OCI-LY7 (cell line): Measurements from ENCODE around the gene GIMAP1. TPM values are rescaled to one million over a fixed set of nuclear protein-coding genes. Genes with fewer than 3 reads are reported as not detected.

ENCODE experiments used
- BruUV-seq: library from RNA; stranded (reverse); fragments of 400-500 nt; replicated peaks from 2 replicates; lab custom pipeline; 2021; lab: Mats Ljungman, UMichigan
- CTCF ChIA-PET: fragments of 300-600 bp; sonication (Branson Sonifier 250); formaldehyde crosslinking; loops from one replicate; lab custom pipeline; 2022; ENCODE audit warnings: antibody characterized with exemption; ENCODE audit not compliant: unreplicated experiment; lab: Charles Lee
- POLR2A ChIA-PET: fragments of 300-600 bp; sonication (Branson Sonifier 250); formaldehyde crosslinking; loops from one replicate; lab custom pipeline; 2022; ENCODE audit warnings: antibody characterized with exemption; lab: Charles Lee
- DNase-seq: peaks from one replicate; pipeline ENCODE4 v3.0.0-alpha.2; 2015; ENCODE audit warnings: low spot score
- H2AFZ ChIP-seq: fragments of 200-600 bp; sonication (generic), shearing (Covaris generic); 2 replicates; pipeline ENCODE4 v1.6.1; 2014; ENCODE audit warnings: mild to moderate bottlenecking, antibody characterized with exemption, low read length, moderate library complexity
- H3K27ac ChIP-seq: fragments of 200-600 bp; sonication (generic); 2 replicates; pipeline ENCODE4 v1.5.1; 2014; ENCODE audit warnings: mixed run types, low read depth, mild to moderate bottlenecking, moderate library complexity, low read length, inconsistent platforms; ENCODE audit not compliant: poor library complexity, severe bottlenecking
- H3K36me3 ChIP-seq: fragments of 200-600 bp; sonication (generic); 2 replicates; pipeline ENCODE4 v1.6.1; 2014; ENCODE audit warnings: mild to moderate bottlenecking, antibody characterized with exemption, low read length, moderate library complexity, mixed read lengths; ENCODE audit not compliant: insufficient read depth
- H3K4me1 ChIP-seq: fragments of 200-600 bp; sonication (generic); 2 replicates; pipeline ENCODE4 v1.5.1; 2014; ENCODE audit warnings: mild to moderate bottlenecking, low read length; ENCODE audit not compliant: insufficient read depth, poor library complexity, severe bottlenecking
- H3K4me2 ChIP-seq: fragments of 200-600 bp; sonication (generic); 2 replicates; pipeline ENCODE4 v1.6.1; 2014; ENCODE audit warnings: mild to moderate bottlenecking, low read length
- H3K4me3 ChIP-seq: fragments of 200-600 bp; sonication (generic); 2 replicates; pipeline ENCODE4 v1.5.1; 2014; ENCODE audit warnings: mild to moderate bottlenecking, low read depth, low read length; ENCODE audit not compliant: poor library complexity, severe bottlenecking
- H3K79me2 ChIP-seq: fragments of 200-600 bp; sonication (generic); 2 replicates; pipeline ENCODE4 v1.6.1; 2016; ENCODE audit warnings: low read depth, mild to moderate bottlenecking, low read length, moderate library complexity, mixed read lengths; ENCODE audit not compliant: insufficient read depth
- H3K9me2 ChIP-seq: fragments of 200-600 bp; sonication (generic); 2 replicates; pipeline ENCODE4 v1.6.1; 2016; ENCODE audit warnings: mild to moderate bottlenecking, low read length, mixed read lengths; ENCODE audit not compliant: insufficient read depth
- H3K9me3 ChIP-seq: fragments of 200-600 bp; sonication (generic); 2 replicates; pipeline ENCODE4 v1.6.1; 2014; ENCODE audit warnings: mild to moderate bottlenecking, mixed run types, low read length, mixed read lengths
- H4K20me1 ChIP-seq: fragments of 200-600 bp; sonication (generic); 2 replicates; pipeline ENCODE4 v1.6.1; 2014; ENCODE audit warnings: mild to moderate bottlenecking, antibody characterized with exemption, low read length, moderate library complexity, mixed read lengths; ENCODE audit not compliant: insufficient read depth
- EZH2phosphoT487 ChIP-seq: fragments of 200-600 bp; sonication (generic); IDR thresholded peaks from 2 replicates; pipeline ENCODE4 v1.6.1; 2018; ENCODE audit warnings: low read depth, borderline replicate concordance, mild to moderate bottlenecking, mixed run types, antibody characterized with exemption, low read length, moderate library complexity, mixed read lengths
- intact Hi-C: fragments of 100-400 bp; cut with micrococcal nuclease; formaldehyde crosslinking; loops from one replicate; pipeline ENCODE4 v1.10.0; 2022; ENCODE audit not compliant: unreplicated experiment
- total RNA-seq, 2 experiments: library from RNA; depleted of rRNA in 1 of 2; stranded (reverse); fragments of >200 nt in 1 of 2; shearing (Covaris generic) in 1 of 2; gene quantifications; 2 replicates each; pipeline ENCODE4 v1.2.3, GENCODE V29; 2014 to 2022
- TF ChIP-seq, protein P1 (sequence below): fragments of 200-600 bp; sonication (generic); conservative IDR thresholded peaks from 2 replicates; pipeline ENCODE4 v1.5.1; 2014; ENCODE audit warnings: mild to moderate bottlenecking, antibody characterized with exemption, low read length, moderate library complexity, mixed read lengths

GIMAP1 gene
- total RNA-seq, 2 experiments from 2014 or later: not detected

DNA sequence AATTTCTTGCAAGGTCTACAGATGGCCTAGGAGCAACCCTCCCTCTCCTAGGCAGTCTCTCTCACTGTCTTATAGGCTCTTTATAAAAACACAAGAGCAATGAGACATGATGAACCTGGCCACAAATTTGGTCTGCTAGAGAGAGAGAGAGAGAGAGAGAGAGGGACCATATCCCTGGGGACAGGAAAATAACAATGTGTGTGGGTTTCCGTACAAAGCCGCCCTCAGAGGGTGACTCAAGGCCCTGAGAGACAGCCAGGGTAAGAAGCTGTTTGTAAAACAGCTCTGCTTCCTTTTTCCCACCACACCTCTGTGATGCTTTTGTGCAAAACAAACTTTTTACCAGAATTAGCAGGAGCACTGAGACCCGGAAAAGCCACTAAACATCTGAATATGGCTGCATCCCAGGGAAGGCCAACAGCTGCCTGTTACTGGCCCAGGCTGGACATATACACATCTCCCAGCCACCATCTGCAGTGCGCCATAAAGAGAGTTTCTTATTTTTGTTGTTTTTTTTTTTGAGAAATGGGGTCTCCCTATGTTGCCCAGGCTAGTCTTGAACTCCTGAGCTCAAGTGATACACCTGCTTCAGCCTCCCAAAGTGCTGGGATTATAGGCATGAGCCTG is 39.2 kb downstream of the GIMAP1 start:
- H3K9me2 ChIP-seq: no peaks in the 10 kb centered on the region
- no peaks in the 10 kb centered on the region for H3K9me3 ChIP-seq
- 0 out of 2 replicates have a peak, but pooled peaks cover 3% of the 10 kb centered on the region for H4K20me1 ChIP-seq
- CTCF ChIA-PET: no interaction called here
- H2AFZ ChIP-seq: no peak overlapping the region
- intact Hi-C loops: loop anchor here (5.0 kb wide), 1 partner anchor 308 kb away; no protein-coding TSS in a partner anchor
- H3K4me2 ChIP-seq: no peak overlapping the region
- H3K4me3 ChIP-seq: no peak overlapping the region
- no peaks in the 10 kb centered on the region for H3K36me3 ChIP-seq
- no peak overlapping the region for H3K27ac ChIP-seq
- TF ChIP-seq EZH2phosphoT487: no peak
- TF ChIP-seq, protein P1, sequence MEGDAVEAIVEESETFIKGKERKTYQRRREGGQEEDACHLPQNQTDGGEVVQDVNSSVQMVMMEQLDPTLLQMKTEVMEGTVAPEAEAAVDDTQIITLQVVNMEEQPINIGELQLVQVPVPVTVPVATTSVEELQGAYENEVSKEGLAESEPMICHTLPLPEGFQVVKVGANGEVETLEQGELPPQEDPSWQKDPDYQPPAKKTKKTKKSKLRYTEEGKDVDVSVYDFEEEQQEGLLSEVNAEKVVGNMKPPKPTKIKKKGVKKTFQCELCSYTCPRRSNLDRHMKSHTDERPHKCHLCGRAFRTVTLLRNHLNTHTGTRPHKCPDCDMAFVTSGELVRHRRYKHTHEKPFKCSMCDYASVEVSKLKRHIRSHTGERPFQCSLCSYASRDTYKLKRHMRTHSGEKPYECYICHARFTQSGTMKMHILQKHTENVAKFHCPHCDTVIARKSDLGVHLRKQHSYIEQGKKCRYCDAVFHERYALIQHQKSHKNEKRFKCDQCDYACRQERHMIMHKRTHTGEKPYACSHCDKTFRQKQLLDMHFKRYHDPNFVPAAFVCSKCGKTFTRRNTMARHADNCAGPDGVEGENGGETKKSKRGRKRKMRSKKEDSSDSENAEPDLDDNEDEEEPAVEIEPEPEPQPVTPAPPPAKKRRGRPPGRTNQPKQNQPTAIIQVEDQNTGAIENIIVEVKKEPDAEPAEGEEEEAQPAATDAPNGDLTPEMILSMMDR: no peak
- no peaks in the 10 kb centered on the region for H3K79me2 ChIP-seq
- POLR2A ChIA-PET: interaction anchor here (0.6 kb wide), 1 partner anchor 63 kb away, joined by 3 read pairs; no protein-coding TSS in a partner anchor
- no TSS peak for BruUV-seq
- H3K4me1 ChIP-seq: no peaks in the 10 kb centered on the region
- no peak for DNase-seq

DNA sequence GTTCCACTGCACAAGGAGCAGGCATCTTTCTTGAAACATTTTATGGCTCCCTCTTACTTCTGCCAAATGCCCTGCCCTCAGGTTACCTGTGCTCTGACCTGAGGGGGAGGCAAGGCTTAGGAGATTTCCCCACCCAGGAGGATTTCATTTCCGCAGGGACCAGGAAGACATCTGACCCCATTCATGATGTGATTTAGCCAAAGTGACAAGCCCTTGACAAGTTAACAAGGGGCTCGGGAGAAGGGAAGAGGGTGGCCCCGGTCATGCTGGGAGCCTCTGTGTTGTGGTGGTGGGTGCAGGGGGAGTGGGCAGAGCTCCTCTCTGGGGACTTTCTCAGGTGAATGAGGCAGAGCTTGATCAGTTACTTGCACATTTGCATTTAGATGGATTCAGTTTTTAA is 39.8 kb downstream of the GIMAP1 start:
- no peak for DNase-seq
- no peak overlapping the region for H3K4me2 ChIP-seq
- POLR2A ChIA-PET: interaction anchor here (0.6 kb wide), 1 partner anchor 62 kb away, joined by 3 read pairs; no protein-coding TSS in a partner anchor
- H4K20me1 ChIP-seq: no peaks in the 10 kb centered on the region
- no peak overlapping the region for H3K27ac ChIP-seq
- H3K9me3 ChIP-seq: no peaks in the 10 kb centered on the region
- CTCF ChIA-PET: no interaction called here
- no peak overlapping the region for H2AFZ ChIP-seq
- H3K79me2 ChIP-seq: no peaks in the 10 kb centered on the region
- intact Hi-C loops: loop anchor here (5.0 kb wide), 1 partner anchor 309 kb away; no protein-coding TSS in a partner anchor
- no peaks in the 10 kb centered on the region for H3K4me1 ChIP-seq
- BruUV-seq: no TSS peak
- H3K4me3 ChIP-seq: no peak overlapping the region
- H3K36me3 ChIP-seq: no peaks in the 10 kb centered on the region
- no peaks in the 10 kb centered on the region for H3K9me2 ChIP-seq
- TF ChIP-seq, protein P1: no peak
- no peak for TF ChIP-seq EZH2phosphoT487

DNA sequence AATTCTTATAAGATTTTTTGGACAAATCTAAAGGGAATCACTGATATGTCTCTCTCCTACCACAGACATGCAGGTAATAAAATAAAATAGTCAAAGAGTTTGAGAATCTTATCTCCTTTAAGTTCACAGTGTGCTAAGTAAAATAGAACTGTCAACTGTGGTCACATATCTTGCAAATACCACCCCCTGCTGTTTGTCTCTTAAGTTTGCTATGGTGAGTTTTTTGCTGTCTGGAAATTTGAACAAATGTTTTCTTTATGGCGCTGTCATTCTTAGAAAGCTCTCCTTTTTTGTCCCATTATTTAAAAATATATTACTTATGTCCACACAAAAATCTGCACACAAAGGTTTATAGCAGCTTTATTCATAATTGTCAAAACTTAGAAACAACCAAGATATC is 40.4 kb downstream of the GIMAP1 start:
- no peak overlapping the region for H3K27ac ChIP-seq

More for the DNA sequence above, 40.4 kb downstream of the GIMAP1 start:
- Histone ChIP-seq H3K4me2 (no peak overlapping the region), H3K4me1 (no peaks in the 10 kb centered on the region), H3K9me3 (no peaks in the 10 kb centered on the region), H4K20me1 (no peaks in the 10 kb centered on the region), H3K9me2 (no peaks in the 10 kb centered on the region), H3K79me2 (no peaks in the 10 kb centered on the region), H3K4me3 (no peak overlapping the region), H2AFZ (no peak overlapping the region), H3K36me3 (no peaks in the 10 kb centered on the region)
- TF ChIP-seq, protein P1: peak; percentile 66
- no peak for TF ChIP-seq EZH2phosphoT487
- DNase-seq: no peak
- CTCF ChIA-PET: no interaction called here
- POLR2A ChIA-PET: no interaction called here
- no TSS peak for BruUV-seq
- intact Hi-C loops: loop anchor here (5.0 kb wide), 1 partner anchor 310 kb away; no protein-coding TSS in a partner anchor
